Measurements from ENCODE around the gene CHST7.

The CHST7 gene

GRCh38 chrX:46573892-46574773 is 568 bp downstream of the CHST7 start:
- peak in 1 of 2 donors; percentile 40 for DNase-seq

GRCh38 chrX:46574774-46575381 is 1.3 kb downstream of the CHST7 start:
- DNase-seq: peak in 1 of 2 donors; percentile 21

GRCh38 chrX:46575586-46575985 is 2.0 kb downstream of the CHST7 start:
- no peak for DNase-seq

- DNase-seq: no peak
Observed at GRCh38 chrX:46575991-46576392, 2.4 kb downstream of the CHST7 start.

GRCh38 chrX:46576458-46576857 is 2.9 kb downstream of the CHST7 start:
- DNase-seq: no peak

GRCh38 chrX:46577221-46578005 is 3.8 kb downstream of the CHST7 start:
- DNase-seq: no peak

- no peak for DNase-seq
Observed at GRCh38 chrX:46579250-46579649, 5.7 kb downstream of the CHST7 start.

- DNase-seq: no peak
Observed at GRCh38 chrX:46580613-46581012, 7.0 kb downstream of the CHST7 start.

GRCh38 chrX:46582325-46582724 is 8.8 kb downstream of the CHST7 start:
- no peak for DNase-seq

GRCh38 chrX:46582966-46583365 is 9.4 kb downstream of the CHST7 start:
- no peak for DNase-seq

- no peak for DNase-seq
Observed at GRCh38 chrX:46584736-46585135, 11.2 kb downstream of the CHST7 start.

GRCh38 chrX:46587158-46587557 is 13.6 kb downstream of the CHST7 start:
- no peak for DNase-seq

GRCh38 chrX:46587753-46588171 is 14.2 kb downstream of the CHST7 start:
- DNase-seq: no peak

- DNase-seq: no peak
Observed at GRCh38 chrX:46588263-46588662, 14.7 kb downstream of the CHST7 start.

- DNase-seq: no peak
Observed at GRCh38 chrX:46589977-46590723, 16.6 kb downstream of the CHST7 start.

- no peak for DNase-seq
Observed at GRCh38 chrX:46595084-46595483, 21.5 kb downstream of the CHST7 start.

- no peak for DNase-seq
Observed at GRCh38 chrX:46597208-46597607, 23.6 kb downstream of the CHST7 start.

GRCh38 chrX:46597771-46598170 is 24.2 kb downstream of the CHST7 start:
- DNase-seq: no peak

- DNase-seq: no peak
Observed at GRCh38 chrX:46599051-46599560, 25.5 kb downstream of the CHST7 start.

GRCh38 chrX:46601283-46601682 is 27.7 kb downstream of the CHST7 start:
- DNase-seq: no peak

- no peak for DNase-seq
Observed at GRCh38 chrX:46602468-46603102, 29.0 kb downstream of the CHST7 start.

- no peak for DNase-seq
Observed at GRCh38 chrX:46607916-46608315, 34.4 kb downstream of the CHST7 start.
